Epithelial cell of proximal tubule (primary cell): ENCODE results near the gene HDAC4. TPM values are rescaled to one million over a fixed set of nuclear protein-coding genes. Genes with fewer than 3 reads are reported as not detected.

Source experiments
- DNase-seq: peaks from one replicate; pipeline ENCODE4 v3.0.0-alpha.2; 2011; ENCODE audit warnings: low read depth
- H3K4me3 ChIP-seq: 2 replicates; pipeline ENCODE4 v1.5.1; 2011; ENCODE audit warnings: low read depth, mild to moderate bottlenecking, low read length
- total RNA-seq: library from RNA; depleted of rRNA; stranded (reverse); fragments of >200 nt; gene quantifications from 2 replicates; pipeline ENCODE4 v1.2.3, GENCODE V29; 2015
- TF ChIP-seq, protein P1 (sequence below): conservative IDR thresholded peaks from 2 replicates; pipeline ENCODE4 v1.5.1; 2012; ENCODE audit warnings: low read depth, mild to moderate bottlenecking, low read length

Gene HDAC4
- total RNA-seq, 1 donor from 2014 or later, result 23.2 TPM

DNA sequence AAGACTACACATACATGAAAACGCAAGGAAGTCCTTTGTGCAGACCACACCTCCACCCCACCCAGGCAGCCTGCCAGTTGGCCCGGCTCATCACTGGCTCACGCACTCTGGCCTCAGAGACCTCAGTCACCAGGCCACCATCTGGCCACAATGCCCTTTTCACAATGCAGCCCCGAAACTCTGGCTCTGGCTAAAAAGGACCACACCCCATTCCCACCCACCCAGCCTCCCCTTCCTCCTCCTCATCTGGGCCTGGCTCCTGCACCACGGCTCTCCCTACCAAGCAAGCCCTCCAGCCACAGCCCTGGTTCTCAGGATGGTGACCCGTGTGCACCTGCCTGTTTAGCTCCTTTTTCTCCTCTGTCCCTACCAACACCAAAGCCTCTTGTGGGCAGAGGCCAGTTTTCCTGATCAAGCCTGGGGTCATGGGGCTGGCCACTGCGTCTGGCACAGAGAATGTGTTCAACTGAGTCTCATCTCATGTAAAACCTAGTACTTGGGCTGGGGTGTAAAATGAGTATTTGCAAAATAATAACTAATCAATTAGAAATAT lies 7.4 kb downstream of the HDAC4 start:
- TF ChIP-seq, protein P1, sequence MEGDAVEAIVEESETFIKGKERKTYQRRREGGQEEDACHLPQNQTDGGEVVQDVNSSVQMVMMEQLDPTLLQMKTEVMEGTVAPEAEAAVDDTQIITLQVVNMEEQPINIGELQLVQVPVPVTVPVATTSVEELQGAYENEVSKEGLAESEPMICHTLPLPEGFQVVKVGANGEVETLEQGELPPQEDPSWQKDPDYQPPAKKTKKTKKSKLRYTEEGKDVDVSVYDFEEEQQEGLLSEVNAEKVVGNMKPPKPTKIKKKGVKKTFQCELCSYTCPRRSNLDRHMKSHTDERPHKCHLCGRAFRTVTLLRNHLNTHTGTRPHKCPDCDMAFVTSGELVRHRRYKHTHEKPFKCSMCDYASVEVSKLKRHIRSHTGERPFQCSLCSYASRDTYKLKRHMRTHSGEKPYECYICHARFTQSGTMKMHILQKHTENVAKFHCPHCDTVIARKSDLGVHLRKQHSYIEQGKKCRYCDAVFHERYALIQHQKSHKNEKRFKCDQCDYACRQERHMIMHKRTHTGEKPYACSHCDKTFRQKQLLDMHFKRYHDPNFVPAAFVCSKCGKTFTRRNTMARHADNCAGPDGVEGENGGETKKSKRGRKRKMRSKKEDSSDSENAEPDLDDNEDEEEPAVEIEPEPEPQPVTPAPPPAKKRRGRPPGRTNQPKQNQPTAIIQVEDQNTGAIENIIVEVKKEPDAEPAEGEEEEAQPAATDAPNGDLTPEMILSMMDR, result no peak
- no peak overlapping the region for H3K4me3 ChIP-seq
- DNase-seq, result no peak

DNA sequence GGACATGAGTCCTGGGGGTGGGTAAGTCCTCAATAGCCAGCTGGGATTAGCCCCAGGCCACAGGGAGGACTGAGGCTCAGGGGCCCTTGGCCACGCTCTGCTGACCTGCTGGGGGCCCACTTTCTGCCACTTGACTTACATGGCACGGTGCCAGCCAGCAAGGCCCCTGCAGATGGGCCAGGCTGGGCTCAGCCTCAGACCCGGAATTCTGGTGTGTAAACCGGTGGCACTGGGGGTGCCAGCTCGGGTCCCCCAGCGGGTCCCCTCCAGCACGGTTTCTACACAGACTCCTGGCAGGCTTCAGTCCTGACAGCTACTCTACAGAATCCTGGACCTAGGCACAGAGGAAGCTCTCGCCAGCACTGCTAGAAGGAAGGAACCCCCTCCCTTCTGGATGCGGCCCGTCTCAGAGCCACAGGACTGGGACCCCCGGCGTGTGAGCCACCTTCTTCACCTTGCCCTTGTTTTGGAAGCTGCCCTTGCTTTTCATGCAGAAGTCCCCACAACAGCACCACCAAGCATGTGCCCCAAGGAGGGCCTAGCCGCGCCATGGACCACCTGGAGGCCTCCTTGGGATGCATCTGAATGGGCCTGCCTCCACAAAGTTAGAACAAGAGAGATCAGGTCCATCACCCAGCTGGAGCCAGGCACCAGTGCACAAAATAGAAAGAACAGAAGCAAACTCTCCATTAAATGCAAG lies 8.0 kb downstream of the HDAC4 start:
- TF ChIP-seq, protein P1, result no peak
- H3K4me3 ChIP-seq, result no peak overlapping the region
- no peak for DNase-seq

DNA sequence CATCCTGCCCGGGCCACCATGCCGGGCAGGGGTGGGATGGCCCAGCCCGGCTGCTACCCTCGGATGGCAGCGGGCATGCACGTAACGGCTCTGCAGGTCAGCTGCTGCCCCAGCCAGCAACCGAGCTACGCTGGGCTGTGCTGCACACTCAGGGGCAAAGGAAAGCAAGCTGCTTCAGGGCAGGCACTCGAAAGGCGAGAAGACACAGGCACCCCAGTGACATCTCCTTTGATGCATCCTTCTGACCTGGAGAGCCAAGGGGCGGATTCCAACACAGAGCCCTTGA lies 8.8 kb downstream of the HDAC4 start:
- no peak overlapping the region for H3K4me3 ChIP-seq
- DNase-seq, result no peak
- TF ChIP-seq, protein P1, result no peak

DNA sequence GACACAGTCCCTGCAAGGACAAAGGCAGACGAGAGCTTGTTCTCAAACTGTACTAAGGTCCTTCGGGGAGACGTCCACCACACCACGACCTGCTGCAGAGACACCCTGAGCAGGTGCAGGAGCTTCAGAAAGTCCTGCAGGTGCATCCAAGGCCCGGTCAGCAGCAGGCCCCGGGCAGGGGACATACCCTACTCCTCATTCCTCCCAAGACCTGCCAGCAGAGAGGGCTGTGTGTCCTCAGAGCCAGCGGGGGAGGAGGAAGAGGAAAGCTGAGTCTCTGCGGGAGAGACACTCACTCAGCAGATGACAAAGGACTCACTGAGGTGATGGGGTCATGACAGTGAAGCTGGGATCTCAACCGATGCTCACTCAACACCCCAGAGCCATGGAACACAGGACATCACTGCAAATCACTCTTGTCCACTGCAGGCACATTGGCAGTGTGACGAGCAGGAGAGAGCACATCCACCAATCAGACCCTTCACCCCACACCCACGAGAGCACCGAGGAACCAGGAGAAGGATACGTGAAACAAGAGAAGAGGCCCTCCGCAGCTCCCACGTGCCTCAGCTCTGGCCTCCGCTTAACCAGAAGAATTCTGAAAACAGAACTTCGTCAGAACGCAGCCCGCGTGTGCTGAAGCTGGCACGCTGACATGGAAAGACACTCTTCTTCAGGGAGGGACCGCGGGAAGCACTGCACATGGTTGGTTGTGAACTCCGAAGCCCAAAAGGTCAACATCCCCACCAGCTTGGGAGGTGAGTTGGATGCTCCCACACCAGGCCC lies 9.3 kb downstream of the HDAC4 start:
- H3K4me3 ChIP-seq, result no peak overlapping the region
- TF ChIP-seq, protein P1, result no peak
- no peak for DNase-seq

DNA sequence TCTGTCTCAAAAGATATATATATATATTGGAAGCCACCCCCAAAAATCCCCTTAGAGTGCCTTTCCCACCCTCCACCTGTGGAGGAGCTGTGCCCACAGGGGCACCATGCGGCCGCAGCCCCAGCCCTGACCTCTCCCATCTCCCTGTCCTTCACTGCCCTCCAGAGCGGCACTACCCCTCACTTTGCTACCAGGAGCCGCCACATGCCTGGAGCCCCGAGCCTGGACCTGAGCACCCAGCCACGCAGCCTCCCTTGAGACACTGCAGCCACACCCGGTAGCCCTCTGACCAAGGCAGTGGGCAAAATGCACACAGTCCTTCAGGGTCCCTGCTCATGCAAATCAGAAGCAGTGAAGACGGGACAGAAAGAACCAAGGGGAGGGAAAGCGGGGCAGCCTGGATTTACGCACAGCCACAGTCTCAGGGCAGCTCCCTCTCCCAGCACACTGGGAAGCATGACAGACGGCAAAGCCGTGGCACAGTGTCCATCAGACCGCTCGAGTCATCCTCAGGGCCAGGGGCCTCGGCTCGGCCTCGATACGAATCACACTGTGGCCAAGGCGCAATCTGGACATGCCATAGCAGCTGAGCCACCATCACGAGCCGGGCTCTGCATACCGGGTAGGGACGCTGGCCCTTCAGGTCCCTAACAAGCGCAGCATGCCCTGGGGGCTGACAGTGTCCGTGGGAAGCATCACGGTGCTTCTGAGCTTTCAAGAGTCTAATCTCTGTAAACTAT lies 10.1 kb downstream of the HDAC4 start:
- no peak overlapping the region for H3K4me3 ChIP-seq
- TF ChIP-seq, protein P1, result no peak
- no peak for DNase-seq

DNA sequence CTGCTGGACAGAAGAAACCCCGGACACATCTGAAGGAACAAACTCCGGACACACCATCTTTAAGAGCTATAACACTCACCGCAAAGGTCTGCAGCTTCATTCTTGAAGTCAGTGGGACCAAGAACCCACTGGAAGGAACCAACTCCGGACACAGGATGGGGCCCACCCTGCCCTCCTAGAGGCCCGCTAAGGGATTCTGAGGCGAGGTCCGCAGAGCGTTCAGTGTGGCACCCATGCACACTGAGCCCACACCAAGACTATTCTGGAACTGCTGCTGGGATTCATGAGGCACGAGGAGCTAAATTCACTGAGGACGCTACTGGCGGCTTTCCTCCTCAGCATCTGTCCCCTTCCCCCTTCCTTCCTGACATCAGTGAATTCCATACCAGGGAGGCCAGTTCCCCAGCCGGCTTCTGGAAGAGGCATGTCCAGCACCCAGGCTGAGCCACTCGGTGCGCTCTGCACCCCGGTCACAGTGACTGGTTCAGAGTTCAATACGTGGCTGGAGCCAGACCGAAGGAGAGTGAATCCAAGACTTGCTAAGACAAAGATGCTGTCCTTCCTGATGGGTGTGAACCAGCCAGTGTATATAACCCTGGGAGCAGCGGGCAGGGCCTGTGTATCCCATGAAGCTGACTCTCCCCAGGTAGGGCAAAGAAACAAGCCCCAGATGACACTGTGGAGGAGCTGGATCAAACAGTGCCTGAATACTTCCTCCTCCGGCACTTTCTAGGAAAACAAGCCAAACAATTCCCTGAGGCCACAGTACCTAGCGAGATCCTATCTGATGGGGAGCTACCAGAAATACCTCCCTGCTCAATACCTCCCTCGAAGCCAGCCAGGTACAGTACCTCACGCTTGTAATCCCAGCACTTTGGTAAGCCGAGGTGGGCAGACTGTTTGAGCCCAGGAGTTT lies 11.1 kb downstream of the HDAC4 start:
- TF ChIP-seq, protein P1, result no peak
- H3K4me3 ChIP-seq, result no peak overlapping the region
- DNase-seq, result no peak
